Rectal smooth muscle tissue (tissue), 1 donor: ENCODE results near the gene SLC44A3.

Experiments
- H3K27ac ChIP-seq: one replicate; pipeline ENCODE4 v1.7.0; 2013; ENCODE audit warnings: low read depth, low read length, inconsistent platforms
- H3K27me3 ChIP-seq: one replicate; pipeline ENCODE4 v1.7.0; 2013; ENCODE audit warnings: low read length; ENCODE audit not compliant: control insufficient read depth, insufficient read depth
- H3K36me3 ChIP-seq: one replicate; pipeline ENCODE4 v1.7.0; 2013; ENCODE audit warnings: low read length; ENCODE audit not compliant: control insufficient read depth, insufficient read depth
- H3K4me1 ChIP-seq: one replicate; pipeline ENCODE4 v1.7.0; 2013; ENCODE audit warnings: low read length; ENCODE audit not compliant: control insufficient read depth, insufficient read depth
- H3K4me3 ChIP-seq: one replicate; pipeline ENCODE4 v1.7.0; 2013; ENCODE audit warnings: low read length
- H3K9ac ChIP-seq: one replicate; pipeline ENCODE4 v1.7.0; 2013; ENCODE audit warnings: low read length

SLC44A3 gene

GRCh38 chr1:94790246-94790645, 29.9 kb upstream of the SLC44A3 start:
- no peak overlapping the region for H3K27ac ChIP-seq
- no peaks in the 10 kb centered on the region for H3K36me3 ChIP-seq
- H3K9ac ChIP-seq: no peak overlapping the region
- H3K4me1 ChIP-seq: peaks cover 12% of the 10 kb centered on the region
- H3K4me3 ChIP-seq: no peak overlapping the region
- no peaks in the 10 kb centered on the region for H3K27me3 ChIP-seq

- Histone ChIP-seq H3K27ac (no peak overlapping the region), H3K27me3 (no peaks in the 10 kb centered on the region), H3K9ac (no peak overlapping the region), H3K36me3 (no peaks in the 10 kb centered on the region), H3K4me3 (no peak overlapping the region), H3K4me1 (peaks cover 12% of the 10 kb centered on the region)
Observed at GRCh38 chr1:94790670-94791069, 29.5 kb upstream of the SLC44A3 start.

DNA sequence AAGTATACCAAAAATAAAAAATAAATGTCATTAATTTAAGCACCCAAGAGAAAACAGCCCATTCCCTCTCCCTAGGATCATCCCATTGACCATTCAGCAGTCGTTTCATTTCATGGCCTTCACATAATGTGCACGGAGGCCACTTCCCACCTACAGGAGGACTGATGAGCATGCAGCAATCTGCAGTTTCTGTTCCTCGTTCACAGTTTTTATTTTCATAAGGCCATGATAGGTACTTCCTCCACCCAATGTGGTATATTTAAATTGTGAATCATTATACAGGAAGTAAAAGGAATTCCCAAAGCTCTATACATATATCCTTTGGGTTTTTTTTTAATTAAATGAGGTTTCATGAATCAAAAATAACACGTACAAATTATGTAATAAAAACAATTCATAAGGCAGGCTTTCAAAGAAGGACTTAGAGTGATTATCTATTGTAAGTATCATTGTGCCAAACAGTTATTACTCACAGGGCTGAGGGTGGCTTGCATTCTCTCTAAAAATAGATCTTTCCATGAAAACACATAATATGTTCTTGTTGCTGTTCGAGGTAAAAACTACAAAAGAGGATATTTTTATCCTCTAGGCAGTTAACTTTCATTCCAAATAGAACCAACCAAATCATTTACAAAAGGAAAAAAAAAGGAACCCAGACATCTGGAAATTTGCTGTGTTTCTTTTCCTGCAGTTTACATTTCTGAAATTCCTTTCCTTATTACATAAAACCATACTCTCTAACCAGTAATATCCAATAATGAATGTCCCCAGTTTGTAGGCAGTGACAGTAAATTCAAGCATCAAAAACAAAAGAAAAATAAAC, 27.5 kb upstream of the SLC44A3 start:
- H3K27me3 ChIP-seq: no peaks in the 10 kb centered on the region
- peak overlapping the region; percentile 71 for H3K27ac ChIP-seq
- H3K36me3 ChIP-seq: no peaks in the 10 kb centered on the region
- H3K4me1 ChIP-seq: peaks cover 12% of the 10 kb centered on the region
- no peak overlapping the region for H3K4me3 ChIP-seq
- no peak overlapping the region for H3K9ac ChIP-seq

DNA sequence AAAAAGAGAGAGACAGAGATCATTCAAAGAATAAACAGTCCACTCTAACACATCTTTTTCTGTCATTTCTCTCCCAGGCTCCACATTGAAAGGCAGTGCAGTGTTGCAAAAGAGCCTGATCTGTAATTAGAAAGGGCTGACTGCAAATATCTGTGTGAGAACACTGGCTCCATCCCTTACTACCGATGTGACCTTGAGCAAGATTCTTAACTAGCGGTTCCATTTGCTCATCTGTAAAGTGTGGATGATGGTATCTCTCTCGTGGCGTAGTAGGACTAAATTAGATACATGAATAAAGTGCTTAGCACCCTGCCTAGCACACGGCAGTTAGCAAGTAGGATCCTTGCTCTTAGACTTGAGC, 26.9 kb upstream of the SLC44A3 start:
- peaks cover 12% of the 10 kb centered on the region for H3K4me1 ChIP-seq
- H3K4me3 ChIP-seq: no peak overlapping the region
- no peaks in the 10 kb centered on the region for H3K27me3 ChIP-seq
- H3K36me3 ChIP-seq: no peaks in the 10 kb centered on the region
- peak overlapping the region; percentile 57 for H3K27ac ChIP-seq
- no peak overlapping the region for H3K9ac ChIP-seq

- no peak overlapping the region for H3K27ac ChIP-seq
- H3K9ac ChIP-seq: no peak overlapping the region
- H3K27me3 ChIP-seq: no peaks in the 10 kb centered on the region
- H3K4me1 ChIP-seq: peaks cover 12% of the 10 kb centered on the region
- H3K4me3 ChIP-seq: no peak overlapping the region
- H3K36me3 ChIP-seq: no peaks in the 10 kb centered on the region
Observed at GRCh38 chr1:94795434-94795833, 24.7 kb upstream of the SLC44A3 start.

DNA sequence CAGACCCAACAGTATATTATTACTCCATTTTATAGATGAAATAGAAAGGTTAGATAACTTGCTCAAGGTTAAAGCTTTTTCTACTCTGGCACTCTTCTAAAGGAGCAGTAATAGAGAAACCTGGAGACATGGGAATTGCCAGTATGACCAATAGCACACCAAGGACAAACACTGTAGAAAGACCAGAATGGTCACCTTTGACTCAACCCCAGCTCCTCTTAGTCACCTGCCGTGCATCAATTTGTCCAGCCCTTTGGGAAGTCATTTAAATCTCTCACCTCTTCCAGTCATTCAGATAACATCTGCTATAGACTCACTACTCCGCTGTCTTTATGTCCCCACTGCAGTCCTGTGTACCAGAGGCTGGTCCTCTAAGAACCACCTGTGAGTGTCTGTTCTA, 23.9 kb upstream of the SLC44A3 start:
- no peak overlapping the region for H3K4me3 ChIP-seq
- no peaks in the 10 kb centered on the region for H3K36me3 ChIP-seq
- H3K4me1 ChIP-seq: peaks cover 12% of the 10 kb centered on the region
- no peak overlapping the region for H3K9ac ChIP-seq
- no peaks in the 10 kb centered on the region for H3K27me3 ChIP-seq
- no peak overlapping the region for H3K27ac ChIP-seq

GRCh38 chr1:94797291-94797690, 22.9 kb upstream of the SLC44A3 start:
- H3K27ac ChIP-seq: no peak overlapping the region
- no peak overlapping the region for H3K9ac ChIP-seq
- H3K4me3 ChIP-seq: no peak overlapping the region
- peaks cover 16% of the 10 kb centered on the region for H3K4me1 ChIP-seq
- no peaks in the 10 kb centered on the region for H3K27me3 ChIP-seq
- no peaks in the 10 kb centered on the region for H3K36me3 ChIP-seq

GRCh38 chr1:94798054-94798453, 22.1 kb upstream of the SLC44A3 start:
- Histone ChIP-seq H3K27me3 (no peaks in the 10 kb centered on the region), H3K9ac (no peak overlapping the region), H3K4me1 (peaks cover 17% of the 10 kb centered on the region), H3K27ac (no peak overlapping the region), H3K4me3 (no peak overlapping the region), H3K36me3 (no peaks in the 10 kb centered on the region)

GRCh38 chr1:94798462-94798861, 21.7 kb upstream of the SLC44A3 start:
- no peak overlapping the region for H3K4me3 ChIP-seq
- no peaks in the 10 kb centered on the region for H3K27me3 ChIP-seq
- no peak overlapping the region for H3K9ac ChIP-seq
- H3K27ac ChIP-seq: no peak overlapping the region
- H3K36me3 ChIP-seq: no peaks in the 10 kb centered on the region
- peaks cover 16% of the 10 kb centered on the region for H3K4me1 ChIP-seq

GRCh38 chr1:94799206-94799605, 21.0 kb upstream of the SLC44A3 start:
- H3K4me1 ChIP-seq: peaks cover 14% of the 10 kb centered on the region
- no peak overlapping the region for H3K4me3 ChIP-seq
- no peak overlapping the region for H3K27ac ChIP-seq
- H3K9ac ChIP-seq: no peak overlapping the region
- H3K27me3 ChIP-seq: no peaks in the 10 kb centered on the region
- H3K36me3 ChIP-seq: no peaks in the 10 kb centered on the region

DNA sequence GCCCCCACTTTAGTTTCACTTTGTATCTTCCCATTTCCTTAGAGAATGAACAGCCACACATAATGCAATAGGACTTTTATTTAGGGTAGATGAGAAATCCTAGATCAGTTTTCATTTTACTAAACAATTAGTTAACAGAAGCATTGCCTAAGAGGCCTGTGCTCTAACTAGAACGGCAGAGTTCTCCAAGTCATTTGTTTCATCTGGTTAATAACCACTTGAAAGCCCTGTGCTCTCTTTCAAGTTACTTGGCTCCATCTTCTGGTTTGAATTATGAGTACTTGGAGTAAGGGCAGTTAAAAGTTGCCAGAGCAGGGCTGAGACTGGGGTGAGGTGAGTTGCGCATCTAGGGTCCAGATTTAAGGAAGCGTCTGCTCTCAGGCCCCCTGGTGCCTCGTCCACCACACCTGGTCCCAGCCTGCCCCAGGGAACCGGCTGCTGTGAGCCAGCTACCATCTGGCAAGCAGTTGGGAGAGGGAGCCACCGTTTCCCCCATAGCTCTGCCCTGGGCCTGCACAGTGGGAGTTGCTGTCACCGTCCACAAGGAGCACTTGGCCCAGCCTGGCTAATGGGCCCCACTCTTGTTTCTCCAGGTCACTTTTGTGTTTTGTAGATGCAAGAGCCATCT, 18.1 kb upstream of the SLC44A3 start:
- no peak overlapping the region for H3K9ac ChIP-seq
- peaks cover 14% of the 10 kb centered on the region for H3K4me1 ChIP-seq
- H3K27me3 ChIP-seq: no peaks in the 10 kb centered on the region
- no peak overlapping the region for H3K4me3 ChIP-seq
- H3K27ac ChIP-seq: peak overlapping the region; percentile 39
- H3K36me3 ChIP-seq: no peaks in the 10 kb centered on the region

GRCh38 chr1:94803106-94803505, 17.1 kb upstream of the SLC44A3 start:
- Histone ChIP-seq H3K4me1 (peaks cover 14% of the 10 kb centered on the region), H3K36me3 (no peaks in the 10 kb centered on the region), H3K4me3 (no peak overlapping the region), H3K27ac (peak overlapping the region; percentile 1), H3K27me3 (no peaks in the 10 kb centered on the region), H3K9ac (no peak overlapping the region)
